ENCODE measurements around the gene SLC44A1. TPM values are rescaled to one million over a fixed set of nuclear protein-coding genes. Genes with fewer than 3 reads are reported as not detected.

The SLC44A1 gene
- total RNA-seq, 2 donors from 2014 or later: 147 to 157 TPM

- intact Hi-C loops (cut with DNase I, micrococcal nuclease): no loop called here
- DNase-seq: no peak
- ATAC-seq: no peak
These were observed 110.0 kb downstream of the SLC44A1 start for GRCh38 chr9:105354448-105354847.

- intact Hi-C loops (cut with DNase I, micrococcal nuclease): no loop called here
These were observed 111.3 kb downstream of the SLC44A1 start for GRCh38 chr9:105355781-105356180.

GRCh38 chr9:105357937-105358336 is 113.5 kb downstream of the SLC44A1 start:
- DNase-seq (no peak), ATAC-seq (no peak)
- intact Hi-C loops (cut with DNase I, micrococcal nuclease): no loop called here

More at GRCh38 chr9:105355781-105356180, 111.3 kb downstream of the SLC44A1 start:
- peak; percentile 18 to 36 for DNase-seq
- ATAC-seq: peak; percentile 98

GRCh38 chr9:105359892-105360291 is 115.4 kb downstream of the SLC44A1 start:
- DNase-seq (no peak), ATAC-seq (no peak)
- intact Hi-C loops (cut with DNase I, micrococcal nuclease): no loop called here

GRCh38 chr9:105360344-105360743 is 115.9 kb downstream of the SLC44A1 start:
- DNase-seq (no peak), ATAC-seq (no peak)
- intact Hi-C loops (cut with DNase I, micrococcal nuclease): no loop called here

- no peak for ATAC-seq
- intact Hi-C loops (cut with DNase I, micrococcal nuclease): no loop called here
These were observed 117.4 kb downstream of the SLC44A1 start for GRCh38 chr9:105361873-105362272.

GRCh38 chr9:105362470-105362869 is 118.0 kb downstream of the SLC44A1 start:
- intact Hi-C loops (cut with DNase I, micrococcal nuclease): no loop called here
- ATAC-seq: no peak
- no peak for DNase-seq

More at GRCh38 chr9:105361873-105362272, 117.4 kb downstream of the SLC44A1 start:
- DNase-seq: no peak

GRCh38 chr9:105363837-105364236 is 119.4 kb downstream of the SLC44A1 start:
- peak; percentile 95 for ATAC-seq
- intact Hi-C loops (cut with DNase I, micrococcal nuclease): no loop called here
- no peak for DNase-seq

GRCh38 chr9:105369911-105370310 is 125.5 kb downstream of the SLC44A1 start:
- DNase-seq (no peak), ATAC-seq (no peak)
- intact Hi-C loops (cut with DNase I, micrococcal nuclease): no loop called here

- DNase-seq (no peak), ATAC-seq (no peak)
- intact Hi-C loops (cut with DNase I, micrococcal nuclease): no loop called here
These were observed 129.3 kb downstream of the SLC44A1 start for GRCh38 chr9:105373723-105374122.

- intact Hi-C loops (cut with DNase I, micrococcal nuclease): no loop called here
- ATAC-seq: no peak
- DNase-seq: no peak
These were observed 130.9 kb downstream of the SLC44A1 start for GRCh38 chr9:105375323-105375722.

- no peak for DNase-seq
- no peak for ATAC-seq
- intact Hi-C loops (cut with DNase I, micrococcal nuclease): no loop called here
These were observed 132.4 kb downstream of the SLC44A1 start for GRCh38 chr9:105376893-105377292.

- ATAC-seq (no peak), DNase-seq (no peak)
- intact Hi-C loops (cut with DNase I, micrococcal nuclease): no loop called here
These were observed 141.0 kb downstream of the SLC44A1 start for GRCh38 chr9:105385381-105385985.

GRCh38 chr9:105389796-105390195 is 145.3 kb downstream of the SLC44A1 start:
- no peak for DNase-seq
- intact Hi-C loops (cut with DNase I, micrococcal nuclease): no loop called here
- ATAC-seq: no peak

- no peak for DNase-seq
- intact Hi-C loops (cut with DNase I, micrococcal nuclease): no loop called here
- ATAC-seq: no peak
These were observed 146.4 kb downstream of the SLC44A1 start for GRCh38 chr9:105390871-105391270.

- no peak for ATAC-seq
- no peak for DNase-seq
- intact Hi-C loops (cut with DNase I, micrococcal nuclease): no loop called here
These were observed 146.8 kb downstream of the SLC44A1 start for GRCh38 chr9:105391288-105391687.

GRCh38 chr9:105392531-105392930 is 148.1 kb downstream of the SLC44A1 start:
- intact Hi-C loops (cut with DNase I, micrococcal nuclease): no loop called here
- DNase-seq (no peak), ATAC-seq (no peak)

- ATAC-seq (no peak), DNase-seq (no peak)
- intact Hi-C loops (cut with DNase I, micrococcal nuclease): no loop called here
These were observed 149.3 kb downstream of the SLC44A1 start for GRCh38 chr9:105393576-105394344.

- no peak for ATAC-seq
These were observed 152.0 kb downstream of the SLC44A1 start for GRCh38 chr9:105396441-105396840.

GRCh38 chr9:105396901-105397300 is 152.4 kb downstream of the SLC44A1 start:
- ATAC-seq (no peak), DNase-seq (no peak)
- intact Hi-C loops (cut with DNase I, micrococcal nuclease): no loop called here

More at GRCh38 chr9:105396441-105396840, 152.0 kb downstream of the SLC44A1 start:
- no peak for DNase-seq
- intact Hi-C loops (cut with DNase I, micrococcal nuclease): no loop called here

Measured in left colon (tissue), 2 donors.